Suprapubic skin (tissue), 4 donors: ENCODE measurements around the gene TBL1X. TPM values are rescaled to one million over a fixed set of nuclear protein-coding genes. Genes with fewer than 3 reads are reported as not detected.
"Not testable (repeated sequence)": the region's sequence is repeated elsewhere in the genome, so short reads cannot be mapped to it uniquely, and the experiment has no call there.

Source experiments
- DNase-seq, 2 donors: peaks; one replicate each; pipeline ENCODE4 v3.0.0-alpha.2; 2019; ENCODE audit warnings: low spot score in 2 of 2
- H3K27ac ChIP-seq: fragments of 200-600 bp; sonication (generic); one replicate; pipeline ENCODE4 v1.5.1; 2019
- H3K27me3 ChIP-seq: fragments of 200-600 bp; sonication (generic); one replicate; pipeline ENCODE4 v1.5.1; 2019
- H3K36me3 ChIP-seq: fragments of 200-600 bp; sonication (generic); one replicate; pipeline ENCODE4 v1.5.1; 2019
- H3K4me1 ChIP-seq: fragments of 200-600 bp; sonication (generic); one replicate; pipeline ENCODE4 v1.5.1; 2019
- H3K4me3 ChIP-seq: fragments of 200-600 bp; sonication (generic); one replicate; pipeline ENCODE4 v1.5.1; 2019; ENCODE audit warnings: mild to moderate bottlenecking
- H3K9me3 ChIP-seq: fragments of 200-600 bp; sonication (generic); one replicate; pipeline ENCODE4 v1.5.1; 2019
- EP300 ChIP-seq: sonication (generic); formaldehyde crosslinking; IDR thresholded peaks from one replicate; pipeline ENCODE4 v1.6.1; 2017; ENCODE audit warnings: antibody characterized with exemption
- POLR2A ChIP-seq, 2 donors: fragments of 450-650 bp; IDR thresholded peaks; one replicate each; pipeline ENCODE4 v1.6.1; 2017; ENCODE audit warnings: antibody characterized with exemption in 2 of 2, mild to moderate bottlenecking in 2 of 2, moderate library complexity in 2 of 2
- POLR2AphosphoS5 ChIP-seq, 3 donors: sonication (generic); formaldehyde crosslinking; IDR thresholded peaks; one replicate each; pipeline ENCODE4 v1.6.1; 2017; ENCODE audit warnings: antibody characterized with exemption in 3 of 3
- WGBS: methylation state at CpG from one replicate; pipeline ENCODE4 v1.1.5; 2018; 5-methylcytosine and 5-hydroxymethylcytosine counted together
- total RNA-seq, 4 donors: library from RNA; depleted of rRNA; stranded (reverse); fragments of >200 nt; gene quantifications; one replicate each; pipeline ENCODE4 v1.1.0, GENCODE V29; 2016
- TF ChIP-seq, protein P1 (sequence below), 2 donors: fragments of 200-600 bp in 1 of 2; fragments of 450-650 bp in 1 of 2; sonication (generic) in 1 of 2; IDR thresholded peaks; one replicate each; pipeline ENCODE4 v1.5.1; 2016 to 2019; ENCODE audit warnings: antibody characterized with exemption in 2 of 2, mild to moderate bottlenecking in 1 of 2, moderate library complexity in 1 of 2

Gene TBL1X
- total RNA-seq, 4 donors from 2014 or later = 13.2 to 31.0 (median 17.1) TPM

DNA sequence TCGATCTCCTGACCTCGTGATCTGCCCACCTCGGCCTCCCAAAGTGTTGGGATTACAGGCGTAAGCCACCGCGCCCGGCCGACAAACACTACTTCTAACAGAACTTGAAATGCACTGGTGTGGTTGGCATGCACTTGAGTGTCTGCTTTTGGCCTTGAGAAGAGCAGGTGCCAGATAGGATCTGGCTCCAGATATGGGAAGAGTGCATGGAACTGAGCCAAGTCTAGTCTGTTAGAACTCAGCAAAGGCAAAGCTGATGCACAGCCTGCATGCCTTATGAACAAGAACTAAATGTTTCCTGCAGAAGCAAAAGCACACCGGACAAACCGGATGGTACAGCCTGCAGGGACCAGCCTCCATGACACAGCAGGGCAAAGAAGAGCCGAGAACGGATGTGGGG, 35.1 kb upstream of the TBL1X start:
- no peaks in the 10 kb centered on the region for H3K9me3 ChIP-seq
- no peak overlapping the region for H3K27ac ChIP-seq
- 65% methylated on average over 12 of the region's 12 CpGs for WGBS
- no peaks in the 10 kb centered on the region for H3K4me1 ChIP-seq
- no peak for DNase-seq
- H3K36me3 ChIP-seq = no peaks in the 10 kb centered on the region
- TF ChIP-seq, protein P1, sequence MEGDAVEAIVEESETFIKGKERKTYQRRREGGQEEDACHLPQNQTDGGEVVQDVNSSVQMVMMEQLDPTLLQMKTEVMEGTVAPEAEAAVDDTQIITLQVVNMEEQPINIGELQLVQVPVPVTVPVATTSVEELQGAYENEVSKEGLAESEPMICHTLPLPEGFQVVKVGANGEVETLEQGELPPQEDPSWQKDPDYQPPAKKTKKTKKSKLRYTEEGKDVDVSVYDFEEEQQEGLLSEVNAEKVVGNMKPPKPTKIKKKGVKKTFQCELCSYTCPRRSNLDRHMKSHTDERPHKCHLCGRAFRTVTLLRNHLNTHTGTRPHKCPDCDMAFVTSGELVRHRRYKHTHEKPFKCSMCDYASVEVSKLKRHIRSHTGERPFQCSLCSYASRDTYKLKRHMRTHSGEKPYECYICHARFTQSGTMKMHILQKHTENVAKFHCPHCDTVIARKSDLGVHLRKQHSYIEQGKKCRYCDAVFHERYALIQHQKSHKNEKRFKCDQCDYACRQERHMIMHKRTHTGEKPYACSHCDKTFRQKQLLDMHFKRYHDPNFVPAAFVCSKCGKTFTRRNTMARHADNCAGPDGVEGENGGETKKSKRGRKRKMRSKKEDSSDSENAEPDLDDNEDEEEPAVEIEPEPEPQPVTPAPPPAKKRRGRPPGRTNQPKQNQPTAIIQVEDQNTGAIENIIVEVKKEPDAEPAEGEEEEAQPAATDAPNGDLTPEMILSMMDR (IDR thresholded peaks at IDR 0.05) = no peak
- TF ChIP-seq POLR2AphosphoS5 (IDR thresholded peaks at IDR 0.05) (no peak), EP300 (no peak), POLR2A (IDR thresholded peaks at IDR 0.05) (no peak)
- H3K27me3 ChIP-seq = no peaks in the 10 kb centered on the region
- H3K4me3 ChIP-seq = no peak overlapping the region

- no peaks in the 10 kb centered on the region for H3K9me3 ChIP-seq
- H3K4me3 ChIP-seq = no peak overlapping the region
- no peaks in the 10 kb centered on the region for H3K27me3 ChIP-seq
- 61% methylated on average over 5 of the region's 5 CpGs for WGBS
- H3K36me3 ChIP-seq = no peaks in the 10 kb centered on the region
- H3K27ac ChIP-seq = no peak overlapping the region
- no peaks in the 10 kb centered on the region for H3K4me1 ChIP-seq
- TF ChIP-seq, protein P1 (IDR thresholded peaks at IDR 0.05) = no peak
- no peak for TF ChIP-seq EP300
- TF ChIP-seq POLR2A (IDR thresholded peaks at IDR 0.05) = no peak
- TF ChIP-seq POLR2AphosphoS5 (IDR thresholded peaks at IDR 0.05) = no peak
- DNase-seq = no peak
These were observed 34.4 kb upstream of the TBL1X start for GRCh38 chrX:9430346-9430921.

- TF ChIP-seq, protein P1 (IDR thresholded peaks at IDR 0.05) = no peak
- TF ChIP-seq POLR2A (IDR thresholded peaks at IDR 0.05) (no peak), POLR2AphosphoS5 (IDR thresholded peaks at IDR 0.05) (no peak), EP300 (no peak)
- DNase-seq = no peak
- H3K4me1 ChIP-seq = no peaks in the 10 kb centered on the region
- no peaks in the 10 kb centered on the region for H3K27me3 ChIP-seq
- H3K4me3 ChIP-seq = no peak overlapping the region
- 64% methylated on average over 4 of the region's 4 CpGs for WGBS
- no peaks in the 10 kb centered on the region for H3K9me3 ChIP-seq
- H3K27ac ChIP-seq = no peak overlapping the region
- H3K36me3 ChIP-seq = no peaks in the 10 kb centered on the region
These were observed 33.6 kb upstream of the TBL1X start for GRCh38 chrX:9431281-9431680.

- no peak overlapping the region for H3K4me3 ChIP-seq
- H3K27ac ChIP-seq = no peak overlapping the region
- no peaks in the 10 kb centered on the region for H3K27me3 ChIP-seq
- DNase-seq = no peak
- no peaks in the 10 kb centered on the region for H3K4me1 ChIP-seq
- no peaks in the 10 kb centered on the region for H3K9me3 ChIP-seq
- 85% methylated on average over 3 of the region's 3 CpGs for WGBS
- no peaks in the 10 kb centered on the region for H3K36me3 ChIP-seq
- TF ChIP-seq POLR2A (IDR thresholded peaks at IDR 0.05) = no peak
- no peak for TF ChIP-seq POLR2AphosphoS5 (IDR thresholded peaks at IDR 0.05)
- TF ChIP-seq, protein P1 (IDR thresholded peaks at IDR 0.05) = no peak
- TF ChIP-seq EP300 = no peak
These were observed 31.3 kb upstream of the TBL1X start for GRCh38 chrX:9433596-9433995.

DNA sequence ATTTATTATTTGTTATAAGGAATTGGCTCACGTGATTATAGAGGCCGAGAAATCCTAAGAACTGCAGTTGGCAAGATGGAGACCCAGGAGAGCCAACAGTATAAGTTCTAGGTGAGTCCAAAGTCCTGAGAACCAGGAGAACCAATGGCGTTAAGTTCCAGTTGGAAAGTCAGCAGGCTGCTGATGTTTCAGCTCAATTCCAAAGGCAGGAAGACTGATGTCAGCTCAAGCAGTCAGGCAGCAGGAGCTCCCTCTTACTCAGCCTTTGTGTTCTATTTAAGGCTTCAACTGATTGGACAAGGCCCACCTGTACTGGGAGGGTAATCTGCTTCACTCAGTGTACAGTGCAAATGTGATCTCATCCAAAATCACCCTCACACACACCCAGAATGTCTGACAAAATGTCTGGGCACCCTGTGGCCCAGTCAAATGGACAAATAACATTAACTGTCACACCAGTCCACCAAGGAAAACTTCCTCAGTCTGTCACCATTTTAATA, 30.8 kb upstream of the TBL1X start:
- H3K4me3 ChIP-seq = no peak overlapping the region
- no peak overlapping the region for H3K27ac ChIP-seq
- DNase-seq = no peak
- H3K27me3 ChIP-seq = no peaks in the 10 kb centered on the region
- WGBS = 82% methylated on average over 3 of the region's 3 CpGs
- TF ChIP-seq, protein P1 (IDR thresholded peaks at IDR 0.05) = no peak
- TF ChIP-seq POLR2AphosphoS5 (IDR thresholded peaks at IDR 0.05) (no peak), EP300 (no peak), POLR2A (IDR thresholded peaks at IDR 0.05) (no peak)
- H3K36me3 ChIP-seq = no peaks in the 10 kb centered on the region
- H3K9me3 ChIP-seq = no peaks in the 10 kb centered on the region
- no peaks in the 10 kb centered on the region for H3K4me1 ChIP-seq

GRCh38 chrX:9435086-9435485, 29.8 kb upstream of the TBL1X start:
- DNase-seq, H3K27ac ChIP-seq, H3K9me3 ChIP-seq, H3K27me3 ChIP-seq, H3K36me3 ChIP-seq, H3K4me1 ChIP-seq, H3K4me3 ChIP-seq: not testable (repeated sequence)
- WGBS = 79% methylated on average over 2 of the region's 2 CpGs
